Heart left ventricle (tissue), 13 donors: Measurements from ENCODE around the gene CUX1.

ENCODE experiments used
- POLR2A ChIP-seq, 2 donors: fragments of 450-650 bp; IDR thresholded peaks; one replicate each; pipeline ENCODE4 v1.6.1; 2017; ENCODE audit warnings: antibody characterized with exemption in 2 of 2, mild to moderate bottlenecking in 2 of 2, moderate library complexity in 2 of 2
- TF ChIP-seq, protein P1 (sequence below), 12 donors: fragments of 200-600 bp; sonication (generic) in 4 of 12; IDR thresholded peaks; one replicate each; pipeline versions ENCODE4 v1.5.0 to v1.8.0; 2018 to 2022; ENCODE audit warnings: antibody characterized with exemption in 12 of 12, mild to moderate bottlenecking in 5 of 12
- donor health status: ischemic (EF 13 %, LVEDD 7.1; RV severe dilation, severe dysfunction).
- donor health status: DM: no; HTN: yes; CAD: no.
- donor health status: DM: no; HTN: no; CAD: no.
- donor health status: ischemic (EF 25% LVEDD 6.9; RV normal size, moderate dysfunction).
- donor health status: ischemic (EF 25% LVEDD 5.7; RV mildly dilated, moderate dysfunction).
- donor health status: ischemic (EF 35%, LVEDD 5.7; RV mildly dilated, moderate dysfunction).
- donor health status: nonischemic (EF 11% LVEDD 7.7; RV severe dilation, severe dysfunction).
- donor health status: DM: yes; HTN: yes; CAD: no.
- donor health status: PGD.
- donor health status: ischemic (EF 29% LVEDD 5.4; RV normal size, mild dysfunction).
- donor health status: nonischemic (EF 23%, LVEDD 6.1; RV moderate dilation, normal function).

- TF ChIP-seq POLR2A (IDR thresholded peaks at IDR 0.05), result no peak
- TF ChIP-seq, protein P1, sequence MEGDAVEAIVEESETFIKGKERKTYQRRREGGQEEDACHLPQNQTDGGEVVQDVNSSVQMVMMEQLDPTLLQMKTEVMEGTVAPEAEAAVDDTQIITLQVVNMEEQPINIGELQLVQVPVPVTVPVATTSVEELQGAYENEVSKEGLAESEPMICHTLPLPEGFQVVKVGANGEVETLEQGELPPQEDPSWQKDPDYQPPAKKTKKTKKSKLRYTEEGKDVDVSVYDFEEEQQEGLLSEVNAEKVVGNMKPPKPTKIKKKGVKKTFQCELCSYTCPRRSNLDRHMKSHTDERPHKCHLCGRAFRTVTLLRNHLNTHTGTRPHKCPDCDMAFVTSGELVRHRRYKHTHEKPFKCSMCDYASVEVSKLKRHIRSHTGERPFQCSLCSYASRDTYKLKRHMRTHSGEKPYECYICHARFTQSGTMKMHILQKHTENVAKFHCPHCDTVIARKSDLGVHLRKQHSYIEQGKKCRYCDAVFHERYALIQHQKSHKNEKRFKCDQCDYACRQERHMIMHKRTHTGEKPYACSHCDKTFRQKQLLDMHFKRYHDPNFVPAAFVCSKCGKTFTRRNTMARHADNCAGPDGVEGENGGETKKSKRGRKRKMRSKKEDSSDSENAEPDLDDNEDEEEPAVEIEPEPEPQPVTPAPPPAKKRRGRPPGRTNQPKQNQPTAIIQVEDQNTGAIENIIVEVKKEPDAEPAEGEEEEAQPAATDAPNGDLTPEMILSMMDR (IDR thresholded peaks at IDR 0.05), result no peak
Observed at GRCh38 chr7:101985903-101986734, 168.7 kb downstream of the CUX1 start.
